ENCODE data around the gene CALML5. TPM values are rescaled to one million over a fixed set of nuclear protein-coding genes. Genes with fewer than 3 reads are reported as not detected.

Gene CALML5
- total and polyA plus RNA-seq, 2 donors (not counting 1 experiment from before 2014, with no cell fraction given) = not detected

GRCh38 chr10:5514226-5514850, 15.0 kb upstream of the CALML5 start:
- Histone ChIP-seq H3K4me2 (ENCODE audit: extremely low read depth, insufficient read depth, low read length) (no peak overlapping the region), H3K4me3 (replicated peaks in 1 of 4; ENCODE audit: control extremely low read depth in 1 of 4, insufficient read depth in 1 of 4, low read depth in 3 of 4, low read length in 4 of 4) (no peak overlapping the region), H3K9ac (ENCODE audit: insufficient read depth, low read length) (no peak overlapping the region), H3K4me1 (ENCODE audit: control insufficient read depth, extremely low read depth, insufficient read depth, low read length) (no peaks in the 10 kb centered on the region), H3K27ac (ENCODE audit: insufficient read depth, low read length) (no peak overlapping the region), H2AFZ (ENCODE audit: low read length) (no peak overlapping the region), H3K36me3 (ENCODE audit: control insufficient read depth, insufficient read depth, low read length) (no peaks in the 10 kb centered on the region), H3K27me3 (ENCODE audit: control insufficient read depth, insufficient read depth, low read length) (peaks cover 23% of the 10 kb centered on the region), H4K20me1 (ENCODE audit: control insufficient read depth, extremely low read depth, insufficient read depth, low read length) (no peaks in the 10 kb centered on the region), H3K79me2 (ENCODE audit: control insufficient read depth, insufficient read depth, low read length) (no peaks in the 10 kb centered on the region), H3K9me3 (ENCODE audit: control insufficient read depth, insufficient read depth, low read depth, low read length) (no peaks in the 10 kb centered on the region)
- no peak for DNase-seq (ENCODE audit: low read depth in 2 of 2)
- no peak for TF ChIP-seq EZH2 (IDR thresholded peaks at IDR 0.05; ENCODE audit: low read length, missing control alignments)
- no peak for TF ChIP-seq CTCF (conservative IDR thresholded peaks at IDR 0.05 in 1 of 2, IDR thresholded peaks at IDR 0.05 in 1 of 2; ENCODE audit: low read depth in 1 of 2, low read length in 2 of 2)

GRCh38 chr10:5512881-5513612, 13.7 kb upstream of the CALML5 start:
- Histone ChIP-seq H3K9ac (ENCODE audit: insufficient read depth, low read length) (no peak overlapping the region), H3K4me1 (ENCODE audit: control insufficient read depth, extremely low read depth, insufficient read depth, low read length) (no peaks in the 10 kb centered on the region), H3K9me3 (ENCODE audit: control insufficient read depth, insufficient read depth, low read depth, low read length) (no peaks in the 10 kb centered on the region), H3K36me3 (ENCODE audit: control insufficient read depth, insufficient read depth, low read length) (no peaks in the 10 kb centered on the region), H2AFZ (ENCODE audit: low read length) (no peak overlapping the region), H4K20me1 (ENCODE audit: control insufficient read depth, extremely low read depth, insufficient read depth, low read length) (no peaks in the 10 kb centered on the region), H3K27me3 (ENCODE audit: control insufficient read depth, insufficient read depth, low read length) (peaks cover 19% of the 10 kb centered on the region), H3K79me2 (ENCODE audit: control insufficient read depth, insufficient read depth, low read length) (no peaks in the 10 kb centered on the region), H3K27ac (ENCODE audit: insufficient read depth, low read length) (no peak overlapping the region), H3K4me3 (replicated peaks in 1 of 4; ENCODE audit: control extremely low read depth in 1 of 4, insufficient read depth in 1 of 4, low read depth in 3 of 4, low read length in 4 of 4) (no peak overlapping the region), H3K4me2 (ENCODE audit: extremely low read depth, insufficient read depth, low read length) (no peak overlapping the region)
- no peak for DNase-seq (ENCODE audit: low read depth in 2 of 2)
- TF ChIP-seq EZH2 (IDR thresholded peaks at IDR 0.05; ENCODE audit: low read length, missing control alignments) (no peak), CTCF (conservative IDR thresholded peaks at IDR 0.05 in 1 of 2, IDR thresholded peaks at IDR 0.05 in 1 of 2; ENCODE audit: low read depth in 1 of 2, low read length in 2 of 2) (no peak)

DNA sequence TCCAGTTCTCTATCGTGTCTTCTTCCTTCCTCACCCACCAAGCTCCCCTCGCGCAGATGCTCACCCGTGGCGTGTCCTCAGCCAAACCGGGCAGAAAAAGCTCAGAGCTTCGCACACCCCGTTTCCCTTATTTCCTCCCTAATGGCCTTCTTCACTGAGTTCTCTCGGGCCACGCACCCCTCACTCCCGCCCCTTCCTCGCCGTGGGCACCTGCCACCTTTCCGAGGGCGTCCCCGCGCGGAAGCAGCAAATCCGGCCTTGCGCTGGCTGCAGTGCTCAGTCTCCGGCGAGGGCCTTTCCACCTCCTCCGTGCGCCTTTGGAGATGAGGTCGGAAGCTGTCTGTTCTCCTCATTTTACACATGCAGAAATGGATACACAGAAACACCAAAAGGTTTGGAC, 13.0 kb upstream of the CALML5 start:
- H3K9me3 ChIP-seq (ENCODE audit: control insufficient read depth, insufficient read depth, low read depth, low read length) = no peaks in the 10 kb centered on the region
- no peak overlapping the region for H2AFZ ChIP-seq (ENCODE audit: low read length)

More for the DNA sequence above, 13.0 kb upstream of the CALML5 start:
- Histone ChIP-seq H3K79me2 (ENCODE audit: control insufficient read depth, insufficient read depth, low read length) (no peaks in the 10 kb centered on the region), H3K4me2 (ENCODE audit: extremely low read depth, insufficient read depth, low read length) (no peak overlapping the region), H4K20me1 (ENCODE audit: control insufficient read depth, extremely low read depth, insufficient read depth, low read length) (no peaks in the 10 kb centered on the region), H3K4me1 (ENCODE audit: control insufficient read depth, extremely low read depth, insufficient read depth, low read length) (no peaks in the 10 kb centered on the region), H3K27me3 (ENCODE audit: control insufficient read depth, insufficient read depth, low read length) (peaks cover 19% of the 10 kb centered on the region), H3K27ac (ENCODE audit: insufficient read depth, low read length) (no peak overlapping the region), H3K4me3 (replicated peaks in 1 of 4; ENCODE audit: control extremely low read depth in 1 of 4, insufficient read depth in 1 of 4, low read depth in 3 of 4, low read length in 4 of 4) (no peak overlapping the region), H3K36me3 (ENCODE audit: control insufficient read depth, insufficient read depth, low read length) (no peaks in the 10 kb centered on the region), H3K9ac (ENCODE audit: insufficient read depth, low read length) (no peak overlapping the region)
- DNase-seq (ENCODE audit: low read depth in 2 of 2) = no peak
- TF ChIP-seq CTCF (conservative IDR thresholded peaks at IDR 0.05 in 1 of 2, IDR thresholded peaks at IDR 0.05 in 1 of 2; ENCODE audit: low read depth in 1 of 2, low read length in 2 of 2) = no peak
- TF ChIP-seq EZH2 (IDR thresholded peaks at IDR 0.05; ENCODE audit: low read length, missing control alignments) = no peak
